Measurements from ENCODE around the gene ZNF277.

The ZNF277 gene

GRCh38 chr7:112336261-112336660 lies 129.8 kb downstream of the ZNF277 start:
- no peak for TF ChIP-seq ZFX (IDR thresholded peaks at IDR 0.05; ENCODE audit: borderline replicate concordance)
- TF ChIP-seq, protein P1, sequence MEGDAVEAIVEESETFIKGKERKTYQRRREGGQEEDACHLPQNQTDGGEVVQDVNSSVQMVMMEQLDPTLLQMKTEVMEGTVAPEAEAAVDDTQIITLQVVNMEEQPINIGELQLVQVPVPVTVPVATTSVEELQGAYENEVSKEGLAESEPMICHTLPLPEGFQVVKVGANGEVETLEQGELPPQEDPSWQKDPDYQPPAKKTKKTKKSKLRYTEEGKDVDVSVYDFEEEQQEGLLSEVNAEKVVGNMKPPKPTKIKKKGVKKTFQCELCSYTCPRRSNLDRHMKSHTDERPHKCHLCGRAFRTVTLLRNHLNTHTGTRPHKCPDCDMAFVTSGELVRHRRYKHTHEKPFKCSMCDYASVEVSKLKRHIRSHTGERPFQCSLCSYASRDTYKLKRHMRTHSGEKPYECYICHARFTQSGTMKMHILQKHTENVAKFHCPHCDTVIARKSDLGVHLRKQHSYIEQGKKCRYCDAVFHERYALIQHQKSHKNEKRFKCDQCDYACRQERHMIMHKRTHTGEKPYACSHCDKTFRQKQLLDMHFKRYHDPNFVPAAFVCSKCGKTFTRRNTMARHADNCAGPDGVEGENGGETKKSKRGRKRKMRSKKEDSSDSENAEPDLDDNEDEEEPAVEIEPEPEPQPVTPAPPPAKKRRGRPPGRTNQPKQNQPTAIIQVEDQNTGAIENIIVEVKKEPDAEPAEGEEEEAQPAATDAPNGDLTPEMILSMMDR (IDR thresholded peaks at IDR 0.05): no peak
- H3K27ac ChIP-seq: no peak overlapping the region

GRCh38 chr7:112336936-112337576 lies 130.6 kb downstream of the ZNF277 start:
- TF ChIP-seq, protein P1 (IDR thresholded peaks at IDR 0.05): no peak
- no peak for TF ChIP-seq ZFX (IDR thresholded peaks at IDR 0.05; ENCODE audit: borderline replicate concordance)

DNA sequence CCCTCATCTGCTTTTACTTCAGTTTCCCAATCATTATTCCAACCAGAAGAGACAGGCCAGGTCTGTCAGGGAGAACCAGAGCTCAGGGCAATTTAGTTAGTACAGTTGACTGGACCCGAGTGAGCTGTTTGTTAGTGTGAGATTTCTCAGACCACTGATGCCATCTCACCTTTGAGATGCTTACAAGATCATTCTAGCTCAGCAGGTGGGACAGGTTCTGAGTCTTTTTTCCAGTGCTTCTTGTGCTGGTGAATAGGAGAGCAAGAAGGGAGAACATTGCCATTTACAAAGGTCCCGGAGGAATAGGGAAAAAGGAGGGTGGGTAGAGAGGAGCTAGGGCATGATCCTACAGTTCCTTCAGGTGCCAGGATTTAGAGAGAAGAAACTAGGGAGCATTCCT lies 131.4 kb downstream of the ZNF277 start:
- no peak overlapping the region for H3K27ac ChIP-seq
- TF ChIP-seq ZFX (IDR thresholded peaks at IDR 0.05; ENCODE audit: borderline replicate concordance): no peak
- TF ChIP-seq, protein P1 (IDR thresholded peaks at IDR 0.05): no peak

More at GRCh38 chr7:112336936-112337576, 130.6 kb downstream of the ZNF277 start:
- no peak overlapping the region for H3K27ac ChIP-seq

GRCh38 chr7:112338786-112339185 lies 132.3 kb downstream of the ZNF277 start:
- TF ChIP-seq ZFX (IDR thresholded peaks at IDR 0.05; ENCODE audit: borderline replicate concordance): no peak
- TF ChIP-seq, protein P1 (IDR thresholded peaks at IDR 0.05): no peak

DNA sequence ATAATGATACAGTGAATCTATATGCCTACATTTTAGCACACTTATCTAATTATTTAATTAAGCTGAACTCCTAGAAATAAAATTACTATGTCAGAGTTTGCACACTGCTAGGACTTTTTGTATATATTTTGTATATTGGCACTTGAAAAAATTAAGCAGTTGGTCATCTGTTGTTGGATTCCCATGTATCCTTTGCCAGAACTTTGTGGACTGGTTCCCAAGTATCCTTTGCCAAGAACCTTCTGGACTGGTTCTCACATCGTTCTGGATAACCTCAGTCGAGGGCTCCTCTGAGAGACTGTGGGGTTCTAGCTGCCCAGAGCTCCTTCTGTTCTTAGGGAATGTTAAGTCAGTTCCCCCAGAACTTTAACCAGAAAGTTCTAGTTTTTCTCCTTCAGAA lies 135.0 kb downstream of the ZNF277 start:
- TF ChIP-seq, protein P1 (IDR thresholded peaks at IDR 0.05): no peak
- no peak for TF ChIP-seq ZFX (IDR thresholded peaks at IDR 0.05; ENCODE audit: borderline replicate concordance)
- H3K27ac ChIP-seq: no peak overlapping the region

More at GRCh38 chr7:112338786-112339185, 132.3 kb downstream of the ZNF277 start:
- H3K27ac ChIP-seq: no peak overlapping the region

DNA sequence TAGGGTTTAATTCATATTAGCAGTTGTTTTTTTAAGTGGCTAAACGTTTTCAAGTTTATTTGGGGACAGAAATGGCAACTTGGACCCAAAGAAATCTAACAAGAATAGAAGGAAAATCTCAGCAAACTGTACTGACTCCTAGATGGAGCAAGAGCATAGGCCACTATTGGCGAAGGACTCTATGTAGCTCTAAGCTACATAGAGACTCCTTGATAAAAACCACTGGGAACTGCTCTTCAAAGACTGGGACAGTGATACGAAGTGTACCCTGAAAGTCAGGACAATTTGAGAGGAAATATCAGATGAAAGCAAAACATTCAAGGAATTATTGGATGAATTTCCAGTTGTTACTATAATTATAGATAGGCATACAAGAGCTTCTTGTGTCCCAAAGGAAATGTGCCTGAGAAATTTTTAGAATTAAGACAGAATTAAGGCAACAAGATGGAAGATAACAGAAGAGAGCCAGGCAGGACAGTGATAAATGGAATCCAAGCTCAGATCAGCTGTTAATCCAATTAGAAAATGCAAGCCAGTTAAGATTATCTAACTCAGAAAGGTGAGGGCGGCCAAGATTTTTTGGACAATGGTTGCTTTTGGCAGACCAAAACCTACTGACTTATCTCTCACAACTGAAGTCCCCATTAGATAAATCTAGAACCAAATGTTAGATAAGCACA lies 140.0 kb downstream of the ZNF277 start:
- H3K27ac ChIP-seq: no peak overlapping the region
- TF ChIP-seq, protein P1 (IDR thresholded peaks at IDR 0.05): no peak
- TF ChIP-seq ZFX (IDR thresholded peaks at IDR 0.05; ENCODE audit: borderline replicate concordance): no peak

- no peak for TF ChIP-seq ZFX (IDR thresholded peaks at IDR 0.05; ENCODE audit: borderline replicate concordance)
- TF ChIP-seq, protein P1 (IDR thresholded peaks at IDR 0.05): no peak
- H3K27ac ChIP-seq: no peak overlapping the region
These were observed 140.6 kb downstream of the ZNF277 start for GRCh38 chr7:112347088-112347487.
